ACC112 (cell line): ENCODE results near the gene CDH22.

ENCODE experiments used
- H2AFZ ChIP-seq: fragments of 200-600 bp; sonication (generic); one replicate; pipeline ENCODE4 v1.6.0; 2017; ENCODE audit warnings: antibody characterized with exemption, low read length; ENCODE audit not compliant: unreplicated experiment
- H3K27ac ChIP-seq: fragments of 200-600 bp; sonication (generic); 2 replicates; pipeline ENCODE4 v1.5.1; 2014; ENCODE audit warnings: low read depth, mild to moderate bottlenecking, antibody characterized with exemption, low read length, moderate library complexity
- H3K27me3 ChIP-seq: fragments of 200-600 bp; sonication (generic); 2 replicates; pipeline ENCODE4 v1.6.1; 2014; ENCODE audit warnings: mild to moderate bottlenecking, antibody characterized with exemption, low read length, moderate library complexity, mixed read lengths; ENCODE audit not compliant: insufficient read depth
- H3K36me3 ChIP-seq: fragments of 200-600 bp; sonication (generic); 2 replicates; pipeline ENCODE4 v1.6.1; 2016; ENCODE audit warnings: mild to moderate bottlenecking, antibody characterized with exemption, low read length, moderate library complexity, mixed read lengths; ENCODE audit not compliant: insufficient read depth
- H3K4me1 ChIP-seq: fragments of 200-600 bp; sonication (generic); one replicate; pipeline ENCODE4 v1.6.1; 2016; ENCODE audit warnings: low read length, mixed read lengths; ENCODE audit not compliant: insufficient read depth, unreplicated experiment, control insufficient read depth
- H3K4me3 ChIP-seq: fragments of 200-600 bp; sonication (generic); 2 replicates; pipeline ENCODE4 v1.5.1; 2014; ENCODE audit warnings: mild to moderate bottlenecking, low read depth, low read length
- H3K79me2 ChIP-seq: fragments of 200-600 bp; sonication (generic); one replicate; pipeline ENCODE4 v1.6.0; 2016; ENCODE audit warnings: low read length; ENCODE audit not compliant: control insufficient read depth, unreplicated experiment, insufficient read depth

The CDH22 gene

DNA sequence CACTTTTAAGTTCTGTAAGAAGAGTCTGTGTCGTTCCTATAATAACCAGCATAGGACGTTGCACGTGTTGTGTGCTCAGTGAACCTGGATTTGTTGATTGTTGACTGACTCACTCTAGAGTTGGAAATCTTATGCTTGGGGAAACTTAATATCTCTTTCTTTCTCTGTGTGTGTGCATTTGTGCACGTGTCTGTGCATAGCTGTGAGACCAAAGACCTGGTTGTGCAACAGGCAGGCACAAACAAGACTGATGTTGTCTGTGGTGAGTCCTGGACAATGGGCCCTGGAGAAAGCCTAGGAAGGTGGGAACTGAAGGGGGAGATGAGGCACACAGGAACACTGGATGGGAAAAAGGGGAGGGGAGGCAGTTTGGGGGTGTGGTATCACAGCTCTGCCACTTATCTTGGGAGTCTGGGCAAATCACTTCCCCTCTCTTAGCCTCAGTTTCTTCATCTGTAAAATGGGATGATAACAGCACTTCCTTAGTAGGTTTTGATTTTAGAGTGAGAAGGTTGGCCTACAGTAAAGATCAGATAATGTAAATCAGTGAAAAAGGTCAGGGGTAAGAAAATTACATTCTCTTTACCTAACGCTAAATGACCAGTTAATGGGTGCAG lies 181.8 kb downstream of the CDH22 start:
- Histone ChIP-seq H2AFZ (no peak overlapping the region), H3K27ac (no peak overlapping the region), H3K4me1 (peaks cover 12% of the 10 kb centered on the region), H3K4me3 (no peak overlapping the region), H3K36me3 (0 out of 2 replicates have a peak, but pooled peaks cover 3% of the 10 kb centered on the region), H3K79me2 (no peaks in the 10 kb centered on the region), H3K27me3 (peaks cover 14% of the 10 kb centered on the region)
